Adipose tissue (tissue), 3 donors: ENCODE measurements around the gene PEG3. TPM values are rescaled to one million over a fixed set of nuclear protein-coding genes. Genes with fewer than 3 reads are reported as not detected.

Experiments
- H3K27ac ChIP-seq: one replicate; pipeline ENCODE4 v1.5.1; 2013; ENCODE audit warnings: low read depth, low read length
- WGBS, 3 donors: extraction: QIAGEN DNeasy Blood & Tissue Kit; methylation state at CpG; one replicate each; pipeline ENCODE4 v1.1.7; 2013; 5-methylcytosine and 5-hydroxymethylcytosine counted together
- polyA plus RNA-seq, 3 donors: library from polyadenylated mRNA; stranded (reverse); fragments of 200-250 nt; gene quantifications; one replicate each; pipeline ENCODE4 v1.2.3, GENCODE V29; 2013
- donor health status: healthy with polysubstance abuse.
- donor health status: Bipolar disorder and iron deficiency.
- donor health status: healthy.

PEG3 gene
- polyA plus RNA-seq, 3 donors: 1.3 to 2.4 (median 2.2) TPM

- no peak overlapping the region for H3K27ac ChIP-seq
- 65 to 97% (median 91%) methylated on average over 1 of the region's 1 CpG for WGBS, 3 donors
Measured at GRCh38 chr19:56842412-56842811, 1.9 kb upstream of the PEG3 start.

GRCh38 chr19:56841193-56841543 is 642 bp upstream of the PEG3 start:
- H3K27ac ChIP-seq: no peak overlapping the region
- WGBS, 3 donors: 36 to 53% (median 40%) methylated on average over 12 of the region's 12 CpGs

GRCh38 chr19:56839652-56840450 is 675 bp downstream of the PEG3 start:
- H3K27ac ChIP-seq: no peak overlapping the region
- 46% methylated on average over 43 to 48 of the region's 48 CpGs for WGBS, 3 donors

GRCh38 chr19:56838909-56839651 is 1.4 kb downstream of the PEG3 start:
- no peak overlapping the region for H3K27ac ChIP-seq
- WGBS, 3 donors: 41 to 54% (median 47%) methylated on average over 34 of the region's 34 CpGs

- WGBS, 3 donors: 34 to 45% (median 44%) methylated on average over 44 of the region's 44 CpGs
- H3K27ac ChIP-seq: no peak overlapping the region
Measured at GRCh38 chr19:56838024-56838908, 2.3 kb downstream of the PEG3 start.

- no peak overlapping the region for H3K27ac ChIP-seq
- 37 to 53% (median 40%) methylated on average over 25 of the region's 25 CpGs for WGBS, 3 donors
Measured at GRCh38 chr19:56837492-56838023, 3.0 kb downstream of the PEG3 start.

GRCh38 chr19:56837004-56837403 is 3.5 kb downstream of the PEG3 start:
- WGBS, 3 donors: 39 to 50% (median 46%) methylated on average over 6 of the region's 6 CpGs
- no peak overlapping the region for H3K27ac ChIP-seq

- no peak overlapping the region for H3K27ac ChIP-seq
- 76 to 84% (median 82%) methylated on average over 9 of the region's 9 CpGs for WGBS, 3 donors
Measured at GRCh38 chr19:56836059-56836458, 4.5 kb downstream of the PEG3 start.

GRCh38 chr19:56835401-56835800 is 5.1 kb downstream of the PEG3 start:
- H3K27ac ChIP-seq: no peak overlapping the region

- H3K27ac ChIP-seq: no peak overlapping the region
- WGBS, 3 donors: 75 to 79% (median 77%) methylated on average over 5 of the region's 5 CpGs
Measured at GRCh38 chr19:56834564-56835375, 5.8 kb downstream of the PEG3 start.

GRCh38 chr19:56832352-56832928 is 8.1 kb downstream of the PEG3 start:
- WGBS, 3 donors: 77 to 82% (median 79%) methylated on average over 5 of the region's 5 CpGs
- no peak overlapping the region for H3K27ac ChIP-seq

- WGBS, 3 donors: 38 to 58% (median 56%) methylated on average over 2 of the region's 2 CpGs
Measured at GRCh38 chr19:56831255-56831654, 9.3 kb downstream of the PEG3 start.

GRCh38 chr19:56829596-56829995 is 10.9 kb downstream of the PEG3 start:
- no peak overlapping the region for H3K27ac ChIP-seq
- 67 to 81% (median 78%) methylated on average over 6 of the region's 6 CpGs for WGBS, 3 donors

More at GRCh38 chr19:56831255-56831654, 9.3 kb downstream of the PEG3 start:
- H3K27ac ChIP-seq: no peak overlapping the region

- no peak overlapping the region for H3K27ac ChIP-seq
- 63 to 74% (median 73%) methylated on average over 2 of the region's 2 CpGs for whole genome bisulfite sequencing, 3 donors
Measured at GRCh38 chr19:56827708-56828107, 12.8 kb downstream of the PEG3 start.

- no peak overlapping the region for H3K27ac ChIP-seq
- WGBS, 3 donors: 90 to 96% (median 95%) methylated on average over 6 of the region's 6 CpGs
Measured at GRCh38 chr19:56823956-56824355, 16.6 kb downstream of the PEG3 start.

GRCh38 chr19:56823417-56823816 is 17.1 kb downstream of the PEG3 start:
- 89 to 94% (median 90%) methylated on average over 12 of the region's 12 CpGs for WGBS, 3 donors

GRCh38 chr19:56822755-56823154 is 17.8 kb downstream of the PEG3 start:
- H3K27ac ChIP-seq: no peak overlapping the region

More at GRCh38 chr19:56823417-56823816, 17.1 kb downstream of the PEG3 start:
- H3K27ac ChIP-seq: no peak overlapping the region

More at GRCh38 chr19:56822755-56823154, 17.8 kb downstream of the PEG3 start:
- 88 to 91% (median 91%) methylated on average over 5 of the region's 5 CpGs for WGBS, 3 donors
